Esophagus squamous epithelium (tissue), 4 donors: ENCODE data around the gene PDP2.

Source experiments
- POLR2A ChIP-seq, 4 donors: fragments of 450-650 bp; IDR thresholded peaks; one replicate each; pipeline ENCODE4 v1.6.1; 2017; ENCODE audit warnings: antibody characterized with exemption in 4 of 4, mild to moderate bottlenecking in 4 of 4, moderate library complexity in 3 of 4
- TF ChIP-seq, protein P1 (sequence below), 6 experiments: fragments of 450-650 bp in 4 of 6; fragments of 200-600 bp in 2 of 6; sonication (generic) in 2 of 6; IDR thresholded peaks; one replicate each; pipeline ENCODE4 v1.5.1; 2016 to 2019; ENCODE audit warnings: antibody characterized with exemption in 6 of 6, mild to moderate bottlenecking in 4 of 6, moderate library complexity in 4 of 6

DNA sequence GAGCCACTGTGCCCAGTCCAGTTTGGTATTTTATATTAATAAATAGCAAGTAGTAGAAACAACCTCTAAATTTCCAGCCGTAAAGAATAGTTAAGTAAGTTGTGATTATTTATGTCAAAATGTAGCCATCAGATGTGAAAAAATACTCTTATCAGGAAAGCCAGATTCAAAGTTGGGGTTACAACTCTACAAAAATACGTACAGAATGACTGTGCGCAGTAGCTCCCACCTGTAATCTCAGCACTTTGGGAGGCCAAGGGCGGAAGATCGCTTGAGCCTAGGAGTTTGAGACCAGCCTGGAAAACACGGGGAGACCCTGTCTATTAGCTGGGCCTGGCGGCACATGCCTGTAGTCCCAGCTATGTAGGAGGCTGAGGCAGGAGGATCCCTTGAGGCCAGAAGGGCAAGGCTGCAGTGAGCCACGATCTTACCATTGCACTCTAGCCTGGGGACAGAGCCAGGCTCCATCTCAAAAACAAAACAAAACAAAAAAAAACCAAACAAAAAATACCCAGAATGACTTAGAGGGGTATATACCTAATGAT lies 1.7 kb downstream of the PDP2 start:
- no peak for TF ChIP-seq POLR2A (IDR thresholded peaks at IDR 0.05)
- TF ChIP-seq, protein P1, sequence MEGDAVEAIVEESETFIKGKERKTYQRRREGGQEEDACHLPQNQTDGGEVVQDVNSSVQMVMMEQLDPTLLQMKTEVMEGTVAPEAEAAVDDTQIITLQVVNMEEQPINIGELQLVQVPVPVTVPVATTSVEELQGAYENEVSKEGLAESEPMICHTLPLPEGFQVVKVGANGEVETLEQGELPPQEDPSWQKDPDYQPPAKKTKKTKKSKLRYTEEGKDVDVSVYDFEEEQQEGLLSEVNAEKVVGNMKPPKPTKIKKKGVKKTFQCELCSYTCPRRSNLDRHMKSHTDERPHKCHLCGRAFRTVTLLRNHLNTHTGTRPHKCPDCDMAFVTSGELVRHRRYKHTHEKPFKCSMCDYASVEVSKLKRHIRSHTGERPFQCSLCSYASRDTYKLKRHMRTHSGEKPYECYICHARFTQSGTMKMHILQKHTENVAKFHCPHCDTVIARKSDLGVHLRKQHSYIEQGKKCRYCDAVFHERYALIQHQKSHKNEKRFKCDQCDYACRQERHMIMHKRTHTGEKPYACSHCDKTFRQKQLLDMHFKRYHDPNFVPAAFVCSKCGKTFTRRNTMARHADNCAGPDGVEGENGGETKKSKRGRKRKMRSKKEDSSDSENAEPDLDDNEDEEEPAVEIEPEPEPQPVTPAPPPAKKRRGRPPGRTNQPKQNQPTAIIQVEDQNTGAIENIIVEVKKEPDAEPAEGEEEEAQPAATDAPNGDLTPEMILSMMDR (IDR thresholded peaks at IDR 0.05), result no peak
